Stomach (tissue), 4 donors: ENCODE results near the gene FZD7.

Experiments used
- CTCF ChIP-seq, 7 experiments: fragments of 450-650 bp in 4 of 7; fragments of 200-600 bp in 3 of 7; sonication (generic) in 3 of 7; IDR thresholded peaks; one replicate each; pipeline ENCODE4 v1.5.1; 2016 to 2019; ENCODE audit warnings: antibody characterized with exemption in 7 of 7, control low read depth in 2 of 7, mild to moderate bottlenecking in 1 of 7
- EP300 ChIP-seq: sonication (generic); formaldehyde crosslinking; IDR thresholded peaks from one replicate; pipeline ENCODE4 v1.6.1; 2017; ENCODE audit warnings: antibody characterized with exemption
- POLR2A ChIP-seq, 4 donors: fragments of 450-650 bp; IDR thresholded peaks; one replicate each; pipeline ENCODE4 v1.6.1; 2016; ENCODE audit warnings: antibody characterized with exemption in 4 of 4, control low read depth in 2 of 4, mild to moderate bottlenecking in 1 of 4, moderate library complexity in 1 of 4
- POLR2AphosphoS5 ChIP-seq, 3 donors: sonication (generic); formaldehyde crosslinking; IDR thresholded peaks; one replicate each; pipeline ENCODE4 v1.6.1; 2016; ENCODE audit warnings: antibody characterized with exemption in 3 of 3

- no peak for TF ChIP-seq CTCF (IDR thresholded peaks at IDR 0.05)
- TF ChIP-seq POLR2A (IDR thresholded peaks at IDR 0.05), result no peak
- TF ChIP-seq EP300, result no peak
- no peak for TF ChIP-seq POLR2AphosphoS5 (IDR thresholded peaks at IDR 0.05)
Measured at GRCh38 chr2:202069170-202070067, 35.8 kb downstream of the FZD7 start.
